HL-60 (cell line): Measurements from ENCODE around the gene STK25.

Source experiments
- DNase-seq, 2 experiments: peaks; one replicate each; pipeline ENCODE4 v3.0.0-alpha.2; 2010 to 2020; ENCODE audit warnings: low read depth in 1 of 2, low spot score in 1 of 2
- H3K27ac ChIP-seq: fragments of 250-450 bp; sonication (Bioruptor Pico); replicated peaks from 2 replicates; pipeline ENCODE4 v1.5.1; 2020; ENCODE audit warnings: mild to moderate bottlenecking, moderate library complexity
- H3K27me3 ChIP-seq: fragments of 250-450 bp; sonication (Bioruptor Pico); 2 replicates; pipeline ENCODE4 v1.5.1; 2021; ENCODE audit warnings: mild to moderate bottlenecking, moderate library complexity; ENCODE audit not compliant: insufficient read depth, poor library complexity, severe bottlenecking
- H3K4me3 ChIP-seq: replicated peaks from 2 replicates; pipeline ENCODE4 v1.5.1; 2011; ENCODE audit warnings: mild to moderate bottlenecking, control low read depth, low read length; ENCODE audit not compliant: insufficient read depth
- CTCF ChIP-seq: IDR thresholded peaks from one replicate; pipeline ENCODE4 v1.5.1; 2011; ENCODE audit warnings: low read length, control low read depth, inconsistent platforms; ENCODE audit not compliant: insufficient read depth
- GABPA ChIP-seq: IDR thresholded peaks from 2 replicates; pipeline ENCODE4 v1.6.1; 2012; ENCODE audit warnings: low read depth
- POLR2AphosphoS5 ChIP-seq: IDR thresholded peaks from 2 replicates; pipeline ENCODE4 v1.6.1; 2012; ENCODE audit warnings: low read depth
- SPI1 ChIP-seq: IDR thresholded peaks from 2 replicates; pipeline ENCODE4 v1.6.1; 2012; ENCODE audit warnings: low read depth, mild to moderate bottlenecking, borderline replicate concordance
- TF ChIP-seq, protein P1 (sequence below): IDR thresholded peaks from 2 replicates; pipeline ENCODE4 v1.6.1; 2012; ENCODE audit warnings: low read depth; ENCODE audit not compliant: insufficient replicate concordance

STK25 gene

GRCh38 chr2:241505086-241505780 is 3.2 kb downstream of the STK25 start:
- H3K27ac ChIP-seq, result no peak overlapping the region
- DNase-seq, result no peak
- TF ChIP-seq, protein P1, sequence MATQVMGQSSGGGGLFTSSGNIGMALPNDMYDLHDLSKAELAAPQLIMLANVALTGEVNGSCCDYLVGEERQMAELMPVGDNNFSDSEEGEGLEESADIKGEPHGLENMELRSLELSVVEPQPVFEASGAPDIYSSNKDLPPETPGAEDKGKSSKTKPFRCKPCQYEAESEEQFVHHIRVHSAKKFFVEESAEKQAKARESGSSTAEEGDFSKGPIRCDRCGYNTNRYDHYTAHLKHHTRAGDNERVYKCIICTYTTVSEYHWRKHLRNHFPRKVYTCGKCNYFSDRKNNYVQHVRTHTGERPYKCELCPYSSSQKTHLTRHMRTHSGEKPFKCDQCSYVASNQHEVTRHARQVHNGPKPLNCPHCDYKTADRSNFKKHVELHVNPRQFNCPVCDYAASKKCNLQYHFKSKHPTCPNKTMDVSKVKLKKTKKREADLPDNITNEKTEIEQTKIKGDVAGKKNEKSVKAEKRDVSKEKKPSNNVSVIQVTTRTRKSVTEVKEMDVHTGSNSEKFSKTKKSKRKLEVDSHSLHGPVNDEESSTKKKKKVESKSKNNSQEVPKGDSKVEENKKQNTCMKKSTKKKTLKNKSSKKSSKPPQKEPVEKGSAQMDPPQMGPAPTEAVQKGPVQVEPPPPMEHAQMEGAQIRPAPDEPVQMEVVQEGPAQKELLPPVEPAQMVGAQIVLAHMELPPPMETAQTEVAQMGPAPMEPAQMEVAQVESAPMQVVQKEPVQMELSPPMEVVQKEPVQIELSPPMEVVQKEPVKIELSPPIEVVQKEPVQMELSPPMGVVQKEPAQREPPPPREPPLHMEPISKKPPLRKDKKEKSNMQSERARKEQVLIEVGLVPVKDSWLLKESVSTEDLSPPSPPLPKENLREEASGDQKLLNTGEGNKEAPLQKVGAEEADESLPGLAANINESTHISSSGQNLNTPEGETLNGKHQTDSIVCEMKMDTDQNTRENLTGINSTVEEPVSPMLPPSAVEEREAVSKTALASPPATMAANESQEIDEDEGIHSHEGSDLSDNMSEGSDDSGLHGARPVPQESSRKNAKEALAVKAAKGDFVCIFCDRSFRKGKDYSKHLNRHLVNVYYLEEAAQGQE, result no peak
- no peak for TF ChIP-seq SPI1
- TF ChIP-seq POLR2AphosphoS5, result no peak
- no peak for TF ChIP-seq CTCF
- no peak for TF ChIP-seq GABPA
- no peak overlapping the region for H3K4me3 ChIP-seq
- H3K27me3 ChIP-seq, result no peaks in the 10 kb centered on the region

DNA sequence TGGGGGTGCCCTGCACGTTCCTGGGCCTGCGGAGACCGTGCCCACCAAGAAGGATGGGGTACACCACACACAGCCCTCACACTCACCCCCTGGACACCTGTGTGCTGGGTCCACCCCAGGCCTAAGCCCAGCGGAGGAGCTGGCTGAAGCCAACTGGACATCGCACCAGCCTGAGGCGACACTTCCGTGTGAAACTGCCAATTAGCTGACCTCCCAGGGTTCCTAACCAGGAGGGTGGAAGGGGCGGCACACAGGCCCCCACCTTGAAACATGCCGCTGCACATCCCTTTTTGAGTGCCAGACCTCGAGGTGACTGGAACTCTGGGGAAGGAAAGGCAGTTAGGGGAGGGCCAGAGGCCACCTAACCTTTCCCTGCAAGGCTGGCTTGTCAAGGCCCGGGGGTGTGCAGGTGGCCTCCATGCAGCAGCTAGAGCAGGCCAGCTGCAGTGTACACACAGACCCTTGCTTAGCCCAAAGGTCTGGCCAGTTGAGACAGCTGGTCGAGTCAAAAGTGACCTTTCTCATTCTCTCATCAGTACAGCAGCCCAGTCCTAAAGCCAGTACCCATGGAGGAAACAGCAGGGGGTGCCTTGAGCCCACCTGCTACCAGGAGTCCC is 4.5 kb downstream of the STK25 start:
- no peak overlapping the region for H3K4me3 ChIP-seq
- no peak overlapping the region for H3K27ac ChIP-seq
- no peak for TF ChIP-seq POLR2AphosphoS5
- TF ChIP-seq SPI1, result no peak
- no peak for TF ChIP-seq CTCF
- TF ChIP-seq, protein P1, result no peak
- TF ChIP-seq GABPA, result no peak
- no peaks in the 10 kb centered on the region for H3K27me3 ChIP-seq
- no peak for DNase-seq

DNA sequence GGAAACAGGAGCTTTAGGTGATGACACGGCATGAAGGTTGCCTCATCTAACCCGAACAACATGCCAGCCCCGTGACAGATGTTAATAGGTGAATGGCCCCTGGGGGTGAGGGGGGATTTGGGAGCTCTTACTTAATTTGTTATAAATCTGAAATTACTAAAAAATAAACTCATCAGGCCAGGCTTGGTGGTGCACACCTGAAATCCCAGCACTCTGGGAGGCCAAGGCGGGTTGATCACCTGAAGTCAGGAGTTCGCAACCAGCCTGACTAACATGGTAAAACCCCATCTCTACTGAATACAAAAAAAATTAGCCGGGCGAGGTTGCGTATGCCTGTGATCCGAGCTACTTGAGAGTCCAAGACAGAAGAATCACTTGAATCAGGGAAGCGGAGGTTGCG is 6.1 kb downstream of the STK25 start:
- H3K27ac ChIP-seq, result no peak overlapping the region
- H3K27me3 ChIP-seq, result no peaks in the 10 kb centered on the region
- DNase-seq, result no peak
- no peak overlapping the region for H3K4me3 ChIP-seq
- TF ChIP-seq, protein P1, result no peak
- no peak for TF ChIP-seq SPI1
- TF ChIP-seq CTCF, result no peak
- TF ChIP-seq POLR2AphosphoS5, result no peak
- no peak for TF ChIP-seq GABPA
